HepG2 (cell line): ENCODE data around the gene DOCK1.

Experiments used
- GABPB1 ChIP-seq: IDR thresholded peaks from 2 replicates; pipeline ENCODE4 v1.6.1; 2016; ENCODE audit warnings: mild to moderate bottlenecking, missing genetic modification reagents, moderate library complexity, missing compliant biosample characterization
- NCOA2 ChIP-seq: sonication (generic); formaldehyde crosslinking; IDR thresholded peaks from 2 replicates; pipeline ENCODE4 v1.8.0; 2022; ENCODE audit warnings: inconsistent platforms
- POLR2A ChIP-seq, 2 experiments: IDR thresholded peaks; 2 replicates each; pipeline ENCODE4 v1.6.1; 2011; ENCODE audit warnings: low read depth in 2 of 2, low read length in 2 of 2, mild to moderate bottlenecking in 1 of 2, moderate library complexity in 1 of 2; ENCODE audit not compliant: insufficient read depth in 1 of 2
- TARDBP ChIP-seq: sonication (generic); formaldehyde crosslinking; IDR thresholded peaks from 2 replicates; pipeline ENCODE4 v1.8.0; 2022; ENCODE audit warnings: mild to moderate bottlenecking, missing genetic modification reagents
- ZNF234 ChIP-seq: sonication (generic); formaldehyde crosslinking; conservative IDR thresholded peaks from 2 replicates; pipeline ENCODE4 v1.5.1; 2020; ENCODE audit warnings: mild to moderate bottlenecking, missing genetic modification reagents
- TF ChIP-seq, protein P1 (sequence below): sonication (generic); formaldehyde crosslinking; IDR thresholded peaks from 2 replicates; pipeline ENCODE4 v1.8.0; 2022; ENCODE audit warnings: missing genetic modification reagents, low read depth, mild to moderate bottlenecking, borderline replicate concordance
- TF ChIP-seq, protein P2 (sequence below): sonication (generic); formaldehyde crosslinking; IDR thresholded peaks from one replicate; pipeline ENCODE4 v1.5.1; 2020; ENCODE audit warnings: mild to moderate bottlenecking, missing genetic modification reagents; ENCODE audit errors: not compliant biosample characterization

- TF ChIP-seq NCOA2 (CRISPR knock-in tag): no peak
- no peak for TF ChIP-seq POLR2A (IDR thresholded peaks at IDR 0.05; ENCODE audit: insufficient read depth in 1 of 2, low read depth in 2 of 2, low read length in 2 of 2)
- no peak for TF ChIP-seq ZNF234 (CRISPR knock-in tag)
- no peak for TF ChIP-seq GABPB1 (CRISPR knock-in tag)
- TF ChIP-seq, protein P1, sequence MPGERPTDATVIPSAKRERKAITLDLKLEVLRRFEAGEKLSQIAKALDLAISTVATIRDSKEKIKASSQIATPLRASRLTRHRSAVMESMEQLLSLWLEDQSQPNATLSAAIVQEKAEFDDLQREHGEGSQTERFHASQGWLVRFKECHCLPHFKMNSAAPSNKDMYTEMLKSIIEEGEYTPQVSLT (CRISPR knock-in tag): no peak
- TF ChIP-seq TARDBP (CRISPR knock-in tag): no peak
- TF ChIP-seq, protein P2, sequence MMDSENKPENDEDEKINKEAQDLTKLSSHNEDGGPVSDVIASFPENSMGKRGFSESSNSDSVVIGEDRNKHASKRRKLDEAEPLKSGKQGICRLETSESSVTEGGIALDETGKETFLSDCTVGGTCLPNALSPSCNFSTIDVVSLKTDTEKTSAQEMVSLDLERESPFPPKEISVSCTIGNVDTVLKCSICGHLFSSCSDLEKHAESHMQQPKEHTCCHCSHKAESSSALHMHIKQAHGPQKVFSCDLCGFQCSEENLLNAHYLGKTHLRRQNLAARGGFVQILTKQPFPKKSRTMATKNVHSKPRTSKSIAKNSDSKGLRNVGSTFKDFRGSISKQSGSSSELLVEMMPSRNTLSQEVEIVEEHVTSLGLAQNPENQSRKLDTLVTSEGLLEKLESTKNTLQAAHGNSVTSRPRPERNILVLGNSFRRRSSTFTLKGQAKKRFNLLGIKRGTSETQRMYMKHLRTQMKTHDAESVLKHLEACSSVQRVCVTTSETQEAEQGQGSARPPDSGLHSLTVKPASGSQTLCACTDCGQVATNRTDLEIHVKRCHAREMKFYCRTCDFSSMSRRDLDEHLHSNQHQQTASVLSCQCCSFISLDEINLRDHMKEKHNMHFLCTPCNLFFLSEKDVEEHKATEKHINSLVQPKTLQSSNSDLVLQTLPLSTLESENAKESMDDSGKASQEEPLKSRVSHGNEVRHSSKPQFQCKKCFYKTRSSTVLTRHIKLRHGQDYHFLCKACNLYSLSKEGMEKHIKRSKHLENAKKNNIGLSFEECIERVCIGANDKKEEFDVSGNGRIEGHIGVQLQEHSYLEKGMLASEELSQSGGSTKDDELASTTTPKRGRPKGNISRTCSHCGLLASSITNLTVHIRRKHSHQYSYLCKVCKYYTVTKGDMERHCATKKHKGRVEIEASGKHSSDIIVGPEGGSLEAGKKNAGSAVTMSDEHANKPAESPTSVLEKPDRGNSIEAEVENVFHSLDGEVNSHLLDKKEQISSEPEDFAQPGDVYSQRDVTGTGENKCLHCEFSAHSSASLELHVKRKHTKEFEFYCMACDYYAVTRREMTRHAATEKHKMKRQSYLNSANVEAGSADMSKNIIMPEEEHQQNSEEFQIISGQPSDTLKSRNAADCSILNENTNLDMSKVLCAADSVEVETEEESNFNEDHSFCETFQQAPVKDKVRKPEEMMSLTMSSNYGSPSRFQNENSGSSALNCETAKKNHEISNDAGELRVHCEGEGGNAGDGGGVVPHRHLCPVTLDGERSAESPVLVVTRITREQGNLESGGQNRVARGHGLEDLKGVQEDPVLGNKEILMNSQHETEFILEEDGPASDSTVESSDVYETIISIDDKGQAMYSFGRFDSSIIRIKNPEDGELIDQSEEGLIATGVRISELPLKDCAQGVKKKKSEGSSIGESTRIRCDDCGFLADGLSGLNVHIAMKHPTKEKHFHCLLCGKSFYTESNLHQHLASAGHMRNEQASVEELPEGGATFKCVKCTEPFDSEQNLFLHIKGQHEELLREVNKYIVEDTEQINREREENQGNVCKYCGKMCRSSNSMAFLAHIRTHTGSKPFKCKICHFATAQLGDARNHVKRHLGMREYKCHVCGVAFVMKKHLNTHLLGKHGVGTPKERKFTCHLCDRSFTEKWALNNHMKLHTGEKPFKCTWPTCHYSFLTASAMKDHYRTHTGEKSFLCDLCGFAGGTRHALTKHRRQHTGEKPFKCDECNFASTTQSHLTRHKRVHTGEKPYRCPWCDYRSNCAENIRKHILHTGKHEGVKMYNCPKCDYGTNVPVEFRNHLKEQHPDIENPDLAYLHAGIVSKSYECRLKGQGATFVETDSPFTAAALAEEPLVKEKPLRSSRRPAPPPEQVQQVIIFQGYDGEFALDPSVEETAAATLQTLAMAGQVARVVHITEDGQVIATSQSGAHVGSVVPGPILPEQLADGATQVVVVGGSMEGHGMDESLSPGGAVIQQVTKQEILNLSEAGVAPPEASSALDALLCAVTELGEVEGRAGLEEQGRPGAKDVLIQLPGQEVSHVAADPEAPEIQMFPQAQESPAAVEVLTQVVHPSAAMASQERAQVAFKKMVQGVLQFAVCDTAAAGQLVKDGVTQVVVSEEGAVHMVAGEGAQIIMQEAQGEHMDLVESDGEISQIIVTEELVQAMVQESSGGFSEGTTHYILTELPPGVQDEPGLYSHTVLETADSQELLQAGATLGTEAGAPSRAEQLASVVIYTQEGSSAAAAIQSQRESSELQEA: no peak
Measured at GRCh38 chr10:127420138-127420684, 515.0 kb downstream of the DOCK1 start.
